NCI-H69 (cell line): ENCODE results near the gene USP7.
"Not testable (repeated sequence)": the region's sequence is repeated elsewhere in the genome, so short reads cannot be mapped to it uniquely, and the experiment has no call there.

Source experiments
- DNase-seq: peaks from one replicate; lab custom pipeline; 2025; lab: John Stamatoyannopoulos, UW

The USP7 gene

DNA sequence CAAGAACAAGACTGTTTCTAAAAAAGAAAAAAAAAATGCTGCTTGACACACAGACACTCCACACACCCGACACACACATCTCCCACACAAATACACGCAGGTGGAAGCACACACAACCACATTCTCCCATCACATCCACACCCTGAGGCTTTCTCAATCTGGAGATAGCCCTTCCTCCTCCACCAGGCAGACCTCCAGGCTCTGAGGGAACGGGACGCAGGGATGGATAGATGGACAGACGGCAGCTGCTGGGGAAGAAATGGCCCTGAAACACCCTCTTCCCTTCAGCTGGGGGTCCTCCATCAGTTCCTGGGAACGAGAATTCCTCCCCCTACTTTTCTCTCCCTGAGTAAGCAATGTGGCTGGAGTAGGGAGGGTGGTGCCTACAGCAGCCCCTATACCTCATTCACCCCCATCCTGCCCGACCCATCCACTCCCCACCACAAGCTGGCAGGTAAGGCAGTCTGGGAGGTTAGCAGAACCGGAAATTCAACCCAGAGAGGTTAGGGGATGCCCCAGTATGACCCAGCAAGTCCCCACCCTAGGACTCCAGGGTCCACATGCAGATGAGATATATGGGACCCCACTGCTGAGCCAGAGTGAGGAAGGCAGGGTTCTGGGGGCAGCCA, 85.7 kb downstream of the USP7 start:
- DNase-seq: no peak

- DNase-seq: not testable (repeated sequence)
These were observed 88.4 kb downstream of the USP7 start for GRCh38 chr16:8875317-8875716.

DNA sequence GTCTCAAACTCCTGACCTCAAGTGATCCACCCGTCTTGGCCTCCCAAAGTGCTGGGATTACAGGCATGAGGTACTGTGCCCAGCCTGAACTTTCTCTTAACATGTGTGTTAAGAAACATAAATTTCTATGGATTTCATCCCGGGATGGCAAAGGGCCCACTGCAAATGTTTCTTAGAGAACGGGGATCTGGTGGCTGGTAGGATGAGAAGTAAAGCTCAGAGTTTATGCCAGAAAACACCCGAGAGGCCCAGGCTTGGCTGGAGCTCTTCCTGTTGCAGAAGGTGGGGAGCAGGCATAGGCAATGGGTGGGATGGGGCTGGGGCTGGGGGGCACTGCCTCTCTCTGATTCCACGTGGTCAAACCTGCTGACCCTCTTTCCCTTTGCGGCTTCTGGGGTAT, 89.3 kb downstream of the USP7 start:
- no peak for DNase-seq

DNA sequence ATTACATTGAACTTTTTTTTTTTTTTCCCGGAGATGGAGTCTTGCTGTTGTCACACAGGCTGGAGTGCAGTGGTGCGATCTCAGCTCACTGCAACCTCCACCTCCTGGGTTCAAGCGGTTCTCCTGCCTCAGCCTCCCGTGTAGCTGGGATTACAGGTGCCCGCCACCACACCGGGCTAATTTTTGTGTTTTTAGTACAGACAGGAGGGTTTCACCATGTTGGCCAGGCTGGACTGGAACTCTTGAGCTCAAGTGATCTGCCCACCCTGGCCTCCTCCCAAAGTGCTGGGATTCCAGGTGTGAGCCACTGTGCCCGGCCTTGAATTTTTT, 89.9 kb downstream of the USP7 start:
- not testable (repeated sequence) for DNase-seq

- DNase-seq: no peak
These were observed 90.5 kb downstream of the USP7 start for GRCh38 chr16:8872967-8873865.

DNA sequence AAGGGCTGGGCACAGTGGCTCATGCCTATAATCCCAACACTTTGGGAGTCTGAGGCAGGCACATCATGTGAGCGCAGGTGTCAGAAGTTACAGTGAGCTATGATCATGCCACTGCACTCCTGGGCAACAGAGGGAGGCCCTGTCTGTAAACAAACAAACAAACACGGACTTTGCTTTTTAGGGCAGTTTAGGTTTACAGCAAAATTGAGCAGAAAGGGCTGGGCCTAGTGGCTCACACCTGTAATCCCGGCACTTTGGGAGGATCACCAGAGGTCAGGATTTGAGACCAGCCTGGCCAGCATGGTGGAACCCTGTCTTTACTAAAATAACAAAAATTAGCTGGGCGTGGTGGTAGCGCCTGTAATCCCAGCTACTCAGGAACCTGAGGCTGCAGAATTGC, 91.6 kb downstream of the USP7 start:
- no peak for DNase-seq

DNA sequence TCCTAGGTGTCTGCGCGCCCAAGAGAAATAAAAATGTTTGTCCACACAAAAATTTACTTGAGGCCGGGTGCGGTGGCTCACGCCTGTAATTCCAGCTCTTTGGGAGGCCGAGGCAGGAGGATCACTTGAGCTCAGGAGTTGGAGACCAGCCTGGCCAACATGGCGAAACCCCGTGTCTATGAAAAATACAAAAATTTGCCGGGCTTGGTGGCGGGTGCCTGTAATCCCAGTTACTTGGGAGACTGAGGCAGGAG, 93.8 kb downstream of the USP7 start:
- not testable (repeated sequence) for DNase-seq

- peak; percentile 29 for DNase-seq
These were observed 94.3 kb downstream of the USP7 start for GRCh38 chr16:8869212-8869987.

GRCh38 chr16:8868416-8869211, 95.1 kb downstream of the USP7 start, which contains the start of gene CARHSP1:
Gene CARHSP1 (minus strand): TSS chr16:8869006. CDS start chr16:8859328, 9,678 bp downstream.
- DNase-seq: peak; percentile 99

DNA sequence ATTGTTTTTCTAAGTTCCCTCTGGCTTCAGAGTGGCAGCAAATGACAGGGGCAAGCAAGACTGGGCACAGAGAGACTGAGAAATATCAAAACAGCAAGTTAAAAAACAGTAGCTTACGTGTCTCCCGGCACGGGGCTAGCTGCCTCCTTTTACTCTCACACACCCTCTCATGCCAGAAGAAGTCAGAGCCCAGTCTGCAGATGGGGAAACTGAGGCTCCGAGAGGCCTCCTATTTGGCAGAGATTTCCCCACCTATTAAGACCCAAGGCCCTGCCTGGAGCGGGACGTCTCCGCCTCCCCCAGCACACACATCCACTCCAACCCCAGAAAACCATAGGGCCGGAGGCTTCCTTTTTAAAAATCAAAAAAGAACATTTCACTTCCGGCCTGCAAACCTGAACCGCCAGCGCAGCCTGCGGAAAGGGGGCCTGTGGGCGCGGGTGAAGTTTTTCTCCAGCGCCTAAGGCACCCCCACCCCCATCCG, 95.7 kb downstream of the USP7 start:
- no peak for DNase-seq

- DNase-seq: peak; percentile 77
These were observed 96.3 kb downstream of the USP7 start for GRCh38 chr16:8867216-8867931.

DNA sequence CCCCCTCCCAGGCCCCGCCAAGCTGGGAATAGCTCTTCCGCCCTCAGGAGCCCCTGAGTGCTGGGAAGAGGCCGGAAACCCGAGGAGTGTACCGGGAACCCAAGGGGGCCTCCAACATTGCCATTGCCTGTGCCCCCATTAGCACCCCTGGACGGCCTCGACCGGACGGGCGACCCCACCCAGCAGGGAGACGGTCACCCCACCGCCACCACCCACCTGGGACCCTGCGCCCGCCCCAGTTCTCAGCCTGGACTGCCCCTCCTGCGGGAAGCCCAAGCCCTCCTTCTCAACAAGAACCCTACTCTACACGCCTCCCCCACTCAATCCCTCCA, 96.9 kb downstream of the USP7 start:
- no peak for DNase-seq

DNA sequence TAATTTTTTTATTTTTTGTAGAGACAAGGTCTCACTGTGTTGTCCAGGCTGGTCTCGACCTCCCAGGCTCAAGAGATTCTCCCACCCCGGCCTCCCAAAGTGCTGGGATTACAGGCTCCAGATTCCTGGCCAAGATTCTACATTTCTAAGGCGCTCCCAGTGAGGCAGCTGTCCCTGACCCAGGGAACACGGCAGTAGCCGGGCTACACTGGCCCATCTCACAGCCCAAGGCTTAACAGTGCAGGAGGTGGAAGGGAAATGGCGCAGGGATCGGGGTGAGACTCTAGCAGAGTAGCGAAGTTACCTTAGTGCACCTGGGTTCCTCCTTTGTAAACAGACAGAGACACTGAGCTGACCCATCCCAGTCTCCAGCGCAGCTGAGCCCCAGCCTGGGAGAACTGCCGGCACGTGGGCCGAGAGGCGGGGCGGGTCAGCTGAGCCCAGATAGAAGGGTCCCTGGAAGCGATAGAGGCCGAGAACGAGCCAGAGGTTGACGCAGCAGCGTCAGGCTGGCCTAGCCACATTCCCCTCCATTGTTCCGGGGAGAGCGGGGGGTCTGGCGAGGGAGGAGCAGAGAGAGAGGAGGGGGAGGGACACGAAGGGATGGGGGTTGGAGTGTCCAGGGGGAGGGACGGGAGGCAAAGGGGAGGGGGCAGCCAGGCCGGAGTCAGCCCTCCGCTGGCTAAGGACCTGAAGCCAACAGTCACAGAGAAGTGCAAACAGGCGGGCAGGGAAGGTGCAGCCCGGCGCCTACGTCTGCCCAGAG, 97.4 kb downstream of the USP7 start:
- peak; percentile 88 for DNase-seq

DNA sequence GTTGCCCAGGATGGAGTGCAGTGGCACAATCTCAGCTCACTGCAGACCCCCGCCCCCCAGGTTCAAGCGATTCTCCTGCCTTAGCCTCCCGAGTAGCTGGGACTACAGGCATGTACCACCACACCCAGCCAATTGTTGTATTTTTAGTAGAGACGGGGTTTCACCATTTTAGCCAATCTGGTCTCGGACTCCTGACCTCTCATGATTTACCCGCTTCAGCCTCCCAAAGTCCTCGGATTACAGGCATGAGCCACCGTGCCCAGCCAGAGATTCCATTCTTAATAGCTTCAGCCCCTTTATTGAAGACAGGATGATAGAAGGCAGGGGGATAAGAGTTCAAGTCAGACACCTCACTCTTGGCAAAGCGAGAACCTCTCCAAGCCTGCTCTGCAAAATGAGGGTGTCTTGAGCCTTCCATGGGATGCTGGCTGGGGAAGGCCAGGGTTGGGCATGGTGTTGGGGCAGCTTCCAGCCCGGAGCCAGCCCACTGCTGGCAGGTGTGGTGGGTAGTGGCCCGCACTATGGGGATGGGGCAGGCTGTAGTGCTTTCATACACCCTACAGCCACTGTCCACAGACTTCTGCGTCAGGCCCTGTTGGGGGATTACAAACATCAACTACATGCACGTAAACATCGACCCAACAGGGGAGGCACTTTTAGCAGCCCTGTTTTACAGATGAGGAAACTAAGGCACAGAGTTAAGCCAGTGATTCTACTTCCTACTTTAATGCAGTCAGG, 98.4 kb downstream of the USP7 start:
- no peak for DNase-seq

GRCh38 chr16:8864480-8865110, 99.1 kb downstream of the USP7 start:
- DNase-seq: no peak

DNA sequence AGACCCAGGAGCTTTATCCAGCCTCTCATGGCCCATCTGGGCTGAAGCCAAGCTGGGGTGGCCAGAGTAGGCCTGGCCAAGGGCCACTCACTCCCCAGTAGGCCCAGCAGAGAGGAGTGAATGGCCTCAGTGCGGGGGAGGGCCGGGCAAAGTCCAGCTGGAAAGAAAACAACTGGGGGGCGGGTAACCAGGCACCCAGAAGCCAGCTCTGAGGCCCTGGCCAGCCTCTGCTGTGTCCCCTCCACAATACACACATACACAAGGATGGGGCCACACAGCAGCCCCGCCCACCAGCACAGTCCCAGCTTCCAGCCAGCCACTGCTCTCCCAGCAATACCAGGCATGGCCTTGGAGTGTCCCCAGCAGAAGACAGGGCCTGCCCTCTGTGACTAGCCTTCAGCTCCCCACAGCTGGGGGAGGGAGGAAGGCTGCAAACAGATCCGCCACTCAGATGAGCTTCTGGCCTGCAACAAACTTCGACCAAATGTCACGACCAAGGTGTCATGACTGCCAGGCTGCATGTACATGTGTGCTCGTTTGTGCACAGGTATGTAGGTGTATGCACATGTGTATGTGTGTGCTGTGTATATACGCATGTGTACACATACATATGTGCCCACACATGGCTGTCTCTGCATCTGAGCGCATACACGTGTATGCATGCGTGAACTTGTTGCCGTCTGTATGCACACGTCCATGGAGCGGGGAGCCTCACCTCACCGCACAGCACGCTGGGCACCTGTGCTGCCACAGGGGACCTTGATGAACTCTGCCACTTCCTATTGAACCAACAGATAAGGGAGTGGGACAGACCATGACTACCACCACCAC, 99.9 kb downstream of the USP7 start:
- DNase-seq: peak; percentile 40

DNA sequence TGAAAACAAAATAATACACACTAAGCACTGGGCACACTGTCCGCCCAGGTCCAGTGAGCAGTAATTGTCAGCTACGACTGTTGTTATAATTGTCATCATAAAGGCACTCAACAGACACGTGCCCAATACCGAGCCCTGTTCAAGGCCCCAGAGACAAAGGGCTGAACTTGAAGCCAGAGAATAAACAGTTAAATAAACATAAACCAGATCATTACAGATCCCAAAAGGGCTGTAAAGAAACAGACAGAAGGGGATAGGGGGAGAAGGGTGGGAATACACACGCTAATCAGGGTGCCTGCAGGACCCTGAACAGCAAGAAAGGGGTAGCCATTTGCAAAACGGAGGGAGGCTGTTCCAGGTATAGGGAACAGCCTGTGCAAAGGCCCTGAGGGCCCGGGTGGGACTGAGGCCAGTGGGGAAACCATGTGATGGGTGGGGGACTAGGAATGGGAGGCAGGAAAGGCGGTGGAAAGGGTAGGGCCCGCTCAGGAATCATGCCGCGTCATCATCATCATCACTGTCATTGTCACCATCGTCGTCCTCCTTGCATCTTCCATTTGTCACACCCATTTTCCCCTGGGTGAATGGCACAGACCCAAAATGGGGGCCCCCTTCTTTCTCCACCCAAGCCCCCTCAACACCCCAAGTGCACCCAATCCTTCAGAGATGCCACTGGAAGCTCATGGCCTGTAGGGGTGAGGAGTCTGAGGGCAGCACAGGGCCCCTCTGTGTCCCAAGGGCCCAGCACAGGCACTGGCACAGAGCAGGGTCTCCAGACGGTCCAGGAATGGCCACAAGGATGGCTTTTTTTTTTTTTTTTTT, 101.2 kb downstream of the USP7 start:
- no peak for DNase-seq
